Mammary epithelial cell (primary cell): ENCODE results near the gene ZNF362.

ENCODE experiments used
- CTCF ChIP-seq, 2 donors: IDR thresholded peaks in 1 of 2; conservative IDR thresholded peaks in 1 of 2; 2 replicates each; pipeline ENCODE4 v1.5.1; 2011 to 2012; ENCODE audit warnings: inconsistent platforms in 2 of 2, low read length in 2 of 2, mild to moderate bottlenecking in 2 of 2, control low read depth in 1 of 2, low read depth in 1 of 2; ENCODE audit not compliant: insufficient read depth in 1 of 2; ENCODE audit errors: extremely low read depth in 1 of 2
- EZH2 ChIP-seq: IDR thresholded peaks from 2 replicates; pipeline ENCODE4 v1.6.1; 2012; ENCODE audit warnings: low read length, inconsistent platforms, borderline replicate concordance

GRCh38 chr1:33348194-33348593 lies 91.9 kb downstream of the ZNF362 start:
- TF ChIP-seq CTCF (conservative IDR thresholded peaks at IDR 0.05 in 1 of 2, IDR thresholded peaks at IDR 0.05 in 1 of 2; ENCODE audit: extremely low read depth in 1 of 2, insufficient read depth in 1 of 2, low read depth in 1 of 2, low read length in 2 of 2) (no peak), EZH2 (no peak)
